Mammary epithelial cell (primary cell): ENCODE results near the gene ATR.

Experiments
- CTCF ChIP-seq, 2 donors: IDR thresholded peaks in 1 of 2; conservative IDR thresholded peaks in 1 of 2; 2 replicates each; pipeline ENCODE4 v1.5.1; 2011 to 2012; ENCODE audit warnings: inconsistent platforms in 2 of 2, low read length in 2 of 2, mild to moderate bottlenecking in 2 of 2, control low read depth in 1 of 2, low read depth in 1 of 2; ENCODE audit not compliant: insufficient read depth in 1 of 2; ENCODE audit errors: extremely low read depth in 1 of 2
- EZH2 ChIP-seq: IDR thresholded peaks from 2 replicates; pipeline ENCODE4 v1.6.1; 2012; ENCODE audit warnings: low read length, inconsistent platforms, borderline replicate concordance

GRCh38 chr3:142509079-142509478, 69.5 kb downstream of the ATR start:
- TF ChIP-seq CTCF (conservative IDR thresholded peaks at IDR 0.05 in 1 of 2, IDR thresholded peaks at IDR 0.05 in 1 of 2; ENCODE audit: extremely low read depth in 1 of 2, insufficient read depth in 1 of 2, low read depth in 1 of 2, low read length in 2 of 2) (no peak), EZH2 (no peak)
